Psoas muscle (tissue), 8 donors: ENCODE results near the gene TMEM273. TPM values are rescaled to one million over a fixed set of nuclear protein-coding genes. Genes with fewer than 3 reads are reported as not detected.

Source experiments
- ATAC-seq, 4 donors: fragments of 200-7000 bp; cut with Tn5 transposase; one replicate each; pipeline ENCODE4 v1.9.1; 2020; ENCODE audit warnings: moderate library complexity in 3 of 4, mild to moderate bottlenecking in 2 of 4
- DNase-seq, 2 donors: peaks; one replicate each; pipeline ENCODE4 v3.0.0-alpha.2; 2020
- H3K27ac ChIP-seq: fragments of 200-600 bp; one replicate; pipeline ENCODE4 v1.8.0; 2022
- H3K27me3 ChIP-seq, 3 donors: fragments of 200-600 bp in 1 of 3; one replicate each; pipeline versions ENCODE4 v1.6.1 to v1.8.0; 2013 to 2022; ENCODE audit warnings: low read length in 2 of 3, mild to moderate bottlenecking in 2 of 3, moderate library complexity in 1 of 3; ENCODE audit not compliant: insufficient read depth in 3 of 3
- H3K36me3 ChIP-seq, 2 donors: fragments of 200-600 bp in 1 of 2; one replicate each; pipeline versions ENCODE4 v1.6.1 to v1.8.0; 2013 to 2022; ENCODE audit warnings: low read depth in 1 of 2, mild to moderate bottlenecking in 1 of 2, moderate library complexity in 1 of 2; ENCODE audit not compliant: insufficient read depth in 1 of 2
- H3K4me1 ChIP-seq: fragments of 200-600 bp; one replicate; pipeline ENCODE4 v1.8.0; 2022
- H3K4me3 ChIP-seq: fragments of 200-600 bp; one replicate; pipeline ENCODE4 v1.8.0; 2022; ENCODE audit warnings: mild to moderate bottlenecking
- H3K9me3 ChIP-seq: fragments of 200-600 bp; one replicate; pipeline ENCODE4 v1.8.0; 2022
- WGBS, 3 donors: extraction: QIAGEN DNeasy Blood & Tissue Kit; methylation state at CpG; one replicate each; pipeline versions ENCODE4 v1.1.6 to v1.1.7; 2013; 5-methylcytosine and 5-hydroxymethylcytosine counted together
- intact Hi-C, 2 donors: fragments of 100-400 bp; cut with DNase I; formaldehyde crosslinking; loops; one replicate each; pipeline versions ENCODE4 v1.11.0 to v1.14.2; 2022
- polyA plus RNA-seq, 3 donors: library from polyadenylated mRNA; stranded (reverse); fragments of 200-250 nt; gene quantifications; one replicate each; pipeline ENCODE4 v1.2.3, GENCODE V29; 2013
- total RNA-seq, 4 donors: library from RNA; stranded (reverse); fragmentation: NEBNext Ultra II Directional in 2 of 4; extraction: Animal tissue kit (Norgen Biotek cat#: 25700) in 2 of 4; gene quantifications; one replicate each; pipeline versions ENCODE4 v1.2.1 to v1.2.4, GENCODE V29; 2021 to 2023
- TF ChIP-seq, protein P1 (sequence below): fragments of 200-600 bp; IDR thresholded peaks from one replicate; pipeline ENCODE4 v1.8.0; 2022; ENCODE audit warnings: antibody characterized with exemption
- donor health status: healthy with polysubstance abuse.
- donor health status: DM: no; HTN: no; CAD: no; lungs with moderate emphysema.
- donor health status: Bipolar disorder and iron deficiency.
- donor health status: healthy.
- donor health status: DM: yes; HTN: yes; CAD: no.
- donor health status: DM: no; HTN: no; CAD: no.
- donor health status: DM: no; HTN: no; CAD: no.
- donor health status: DM: yes; HTN: yes; CAD: no.

The TMEM273 gene
- total and polyA plus RNA-seq, 7 donors, result 3.5 to 12.0 (median 7.7) TPM

DNA sequence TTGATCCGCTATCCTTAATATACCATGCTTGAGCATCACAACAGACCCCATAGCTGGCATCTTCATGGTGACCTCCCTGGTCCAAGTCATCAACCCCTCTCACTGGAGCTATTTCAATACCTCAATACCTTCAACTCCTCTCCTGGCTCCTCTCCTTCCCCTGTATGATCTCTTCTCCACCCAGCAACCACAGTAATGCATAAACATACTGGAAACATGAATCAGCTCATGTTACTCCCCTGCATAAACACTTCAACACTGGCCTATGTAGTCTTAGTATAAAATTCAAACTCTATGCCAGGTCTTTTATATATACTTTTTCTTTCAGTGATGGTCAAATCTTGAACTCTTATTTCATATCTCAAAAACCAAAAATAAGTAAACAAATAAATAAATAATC lies 31.8 kb upstream of the TMEM273 start:
- intact Hi-C loops, result loop anchor here (10.0 kb wide), 2 partner anchors 85 to 175 kb away; partner anchors contain the start of gene DRGX (in 1 of the 2)
- Histone ChIP-seq H3K27ac (no peak overlapping the region), H3K4me3 (no peak overlapping the region), H3K36me3 (no peaks in the 10 kb centered on the region), H3K9me3 (no peaks in the 10 kb centered on the region), H3K4me1 (no peaks in the 10 kb centered on the region), H3K27me3 (no peaks in the 10 kb centered on the region)
- TF ChIP-seq, protein P1, sequence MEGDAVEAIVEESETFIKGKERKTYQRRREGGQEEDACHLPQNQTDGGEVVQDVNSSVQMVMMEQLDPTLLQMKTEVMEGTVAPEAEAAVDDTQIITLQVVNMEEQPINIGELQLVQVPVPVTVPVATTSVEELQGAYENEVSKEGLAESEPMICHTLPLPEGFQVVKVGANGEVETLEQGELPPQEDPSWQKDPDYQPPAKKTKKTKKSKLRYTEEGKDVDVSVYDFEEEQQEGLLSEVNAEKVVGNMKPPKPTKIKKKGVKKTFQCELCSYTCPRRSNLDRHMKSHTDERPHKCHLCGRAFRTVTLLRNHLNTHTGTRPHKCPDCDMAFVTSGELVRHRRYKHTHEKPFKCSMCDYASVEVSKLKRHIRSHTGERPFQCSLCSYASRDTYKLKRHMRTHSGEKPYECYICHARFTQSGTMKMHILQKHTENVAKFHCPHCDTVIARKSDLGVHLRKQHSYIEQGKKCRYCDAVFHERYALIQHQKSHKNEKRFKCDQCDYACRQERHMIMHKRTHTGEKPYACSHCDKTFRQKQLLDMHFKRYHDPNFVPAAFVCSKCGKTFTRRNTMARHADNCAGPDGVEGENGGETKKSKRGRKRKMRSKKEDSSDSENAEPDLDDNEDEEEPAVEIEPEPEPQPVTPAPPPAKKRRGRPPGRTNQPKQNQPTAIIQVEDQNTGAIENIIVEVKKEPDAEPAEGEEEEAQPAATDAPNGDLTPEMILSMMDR, result no peak
- 92 to 100% (median 93%) methylated on average over 1 of the region's 1 CpG for WGBS, 3 donors
- DNase-seq (no peak), ATAC-seq (no peak)

DNA sequence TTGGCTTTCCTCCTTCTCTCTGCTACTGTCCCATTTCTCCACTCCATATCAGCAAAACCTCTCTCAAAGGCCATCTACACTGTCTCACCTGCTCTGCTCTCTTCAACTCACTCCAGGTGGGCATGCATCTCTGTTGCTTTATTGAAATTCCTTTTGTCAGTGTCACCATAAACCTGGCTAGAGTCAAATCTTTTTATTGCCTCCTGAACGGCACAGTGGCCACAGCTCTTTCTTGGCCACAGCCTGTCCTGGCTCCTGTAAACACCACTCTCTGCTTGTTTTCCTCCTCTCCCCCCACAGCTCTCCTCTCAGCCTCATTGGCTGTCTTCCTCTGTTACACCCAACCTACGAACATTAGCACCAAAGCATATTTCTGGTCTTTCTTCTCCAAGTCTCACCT lies 31.1 kb upstream of the TMEM273 start:
- intact Hi-C loops, result no loop called here
- no peaks in the 10 kb centered on the region for H3K36me3 ChIP-seq
- no peak for DNase-seq
- no peak overlapping the region for H3K27ac ChIP-seq
- 52 to 70% (median 63%) methylated on average over 2 of the region's 2 CpGs for WGBS, 3 donors
- ATAC-seq, result no peak
- H3K4me1 ChIP-seq, result no peaks in the 10 kb centered on the region
- TF ChIP-seq, protein P1, result no peak
- H3K27me3 ChIP-seq, result no peaks in the 10 kb centered on the region
- no peaks in the 10 kb centered on the region for H3K9me3 ChIP-seq
- H3K4me3 ChIP-seq, result no peak overlapping the region

DNA sequence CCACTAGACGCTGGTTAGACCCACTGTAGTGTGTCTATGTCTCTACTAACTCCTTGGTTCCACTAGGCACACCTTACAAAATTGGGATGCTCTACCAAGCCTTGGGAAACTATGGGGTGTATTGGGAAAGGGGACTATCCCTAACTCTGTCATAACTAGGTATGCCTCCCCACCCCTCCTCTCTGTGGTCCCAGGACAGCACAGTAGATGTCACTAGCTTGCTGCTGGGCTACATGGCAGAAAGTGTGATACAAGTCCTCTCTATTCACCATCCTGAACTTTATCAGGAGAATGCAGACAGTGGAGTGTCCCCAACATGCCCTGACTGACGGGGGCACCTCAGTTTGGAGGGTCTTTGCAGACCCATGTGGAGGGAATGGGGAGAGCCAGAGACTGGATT lies 30.3 kb upstream of the TMEM273 start:
- ATAC-seq, result peak; percentile 66 to 90 (median 80)
- H3K9me3 ChIP-seq, result no peaks in the 10 kb centered on the region
- H3K36me3 ChIP-seq, result no peaks in the 10 kb centered on the region
- intact Hi-C loops, result no loop called here
- H3K27me3 ChIP-seq, result no peaks in the 10 kb centered on the region
- DNase-seq, result no peak
- WGBS, 3 donors, result 73 to 79% (median 75%) methylated on average over 2 of the region's 2 CpGs
- no peaks in the 10 kb centered on the region for H3K4me1 ChIP-seq
- H3K4me3 ChIP-seq, result no peak overlapping the region
- no peak overlapping the region for H3K27ac ChIP-seq
- TF ChIP-seq, protein P1, result peak; percentile 34

DNA sequence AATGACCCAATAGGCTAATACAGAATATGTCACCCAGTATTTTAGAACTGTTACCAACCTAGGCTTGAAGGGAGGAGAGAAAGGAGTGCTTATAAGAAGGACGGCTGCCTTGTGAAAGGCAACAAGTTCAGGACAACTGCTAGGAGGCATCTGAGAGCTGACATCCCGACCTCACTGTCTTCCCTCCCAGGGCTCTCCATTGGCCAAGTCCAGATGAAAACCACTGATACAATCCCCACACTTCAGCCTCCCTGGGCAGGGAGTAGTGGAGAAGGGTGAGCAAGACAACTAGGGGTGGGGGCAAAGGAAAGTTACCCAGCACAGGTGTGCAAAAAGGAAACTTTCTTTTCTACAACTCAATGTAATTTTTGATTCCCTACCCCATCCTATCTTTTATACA lies 29.5 kb upstream of the TMEM273 start:
- Histone ChIP-seq H3K9me3 (no peaks in the 10 kb centered on the region), H3K36me3 (no peaks in the 10 kb centered on the region), H3K4me3 (no peak overlapping the region), H3K27ac (no peak overlapping the region), H3K27me3 (no peaks in the 10 kb centered on the region), H3K4me1 (no peaks in the 10 kb centered on the region)
- ATAC-seq (no peak), DNase-seq (no peak)
- WGBS, 3 donors, result 44 to 60% (median 54%) methylated on average over 2 of the region's 2 CpGs
- intact Hi-C loops, result no loop called here
- TF ChIP-seq, protein P1, result no peak

DNA sequence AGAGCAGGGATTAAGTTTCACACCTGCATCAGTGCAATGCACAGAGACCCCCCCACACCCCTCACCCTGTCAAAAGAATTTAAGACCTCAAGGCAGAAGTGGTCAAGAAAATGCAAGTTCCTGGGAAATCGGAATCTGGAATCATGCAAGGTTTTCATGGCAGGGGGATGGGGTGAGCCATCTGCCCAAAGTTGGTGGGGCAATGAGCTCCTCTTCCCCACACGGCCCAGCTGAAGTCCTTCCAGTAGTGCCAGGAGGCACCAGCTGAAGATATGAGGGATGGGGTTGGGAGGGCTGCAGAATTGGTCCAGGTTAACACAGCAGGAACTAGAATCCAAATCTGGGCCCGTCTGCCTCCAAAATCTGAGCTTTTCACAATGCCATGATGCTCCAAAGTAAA lies 25.0 kb upstream of the TMEM273 start:
- Histone ChIP-seq H3K4me1 (no peaks in the 10 kb centered on the region), H3K4me3 (no peak overlapping the region), H3K9me3 (no peaks in the 10 kb centered on the region), H3K27ac (no peak overlapping the region), H3K36me3 (no peaks in the 10 kb centered on the region), H3K27me3 (no peaks in the 10 kb centered on the region)
- ATAC-seq, result no peak
- 81 to 85% (median 84%) methylated on average over 3 of the region's 3 CpGs for WGBS, 3 donors
- no peak for DNase-seq
- TF ChIP-seq, protein P1, result no peak
- intact Hi-C loops, result no loop called here
